D721Med (cell line): Measurements from ENCODE around the gene EFHD2.
"Not testable (repeated sequence)": the region's sequence is repeated elsewhere in the genome, so short reads cannot be mapped to it uniquely, and the experiment has no call there.

Experiments used
- DNase-seq: peaks from one replicate; pipeline ENCODE4 v3.0.0; 2011; ENCODE audit warnings: low spot score; ENCODE audit not compliant: insufficient read length
- FAIRE-seq: peaks from 2 replicates; lab custom pipeline; 2011; peaks lifted over from hg19 to GRCh38; lab: Jason Lieb, UNC
- TF ChIP-seq, protein P1 (sequence below): IDR thresholded peaks from 2 replicates; pipeline ENCODE4 v1.5.1; 2012; ENCODE audit warnings: mild to moderate bottlenecking, control low read depth; ENCODE audit not compliant: insufficient read depth; ENCODE audit errors: missing control alignments

Gene EFHD2

GRCh38 chr1:15465674-15466073, 56.0 kb downstream of the EFHD2 start:
- TF ChIP-seq, protein P1, sequence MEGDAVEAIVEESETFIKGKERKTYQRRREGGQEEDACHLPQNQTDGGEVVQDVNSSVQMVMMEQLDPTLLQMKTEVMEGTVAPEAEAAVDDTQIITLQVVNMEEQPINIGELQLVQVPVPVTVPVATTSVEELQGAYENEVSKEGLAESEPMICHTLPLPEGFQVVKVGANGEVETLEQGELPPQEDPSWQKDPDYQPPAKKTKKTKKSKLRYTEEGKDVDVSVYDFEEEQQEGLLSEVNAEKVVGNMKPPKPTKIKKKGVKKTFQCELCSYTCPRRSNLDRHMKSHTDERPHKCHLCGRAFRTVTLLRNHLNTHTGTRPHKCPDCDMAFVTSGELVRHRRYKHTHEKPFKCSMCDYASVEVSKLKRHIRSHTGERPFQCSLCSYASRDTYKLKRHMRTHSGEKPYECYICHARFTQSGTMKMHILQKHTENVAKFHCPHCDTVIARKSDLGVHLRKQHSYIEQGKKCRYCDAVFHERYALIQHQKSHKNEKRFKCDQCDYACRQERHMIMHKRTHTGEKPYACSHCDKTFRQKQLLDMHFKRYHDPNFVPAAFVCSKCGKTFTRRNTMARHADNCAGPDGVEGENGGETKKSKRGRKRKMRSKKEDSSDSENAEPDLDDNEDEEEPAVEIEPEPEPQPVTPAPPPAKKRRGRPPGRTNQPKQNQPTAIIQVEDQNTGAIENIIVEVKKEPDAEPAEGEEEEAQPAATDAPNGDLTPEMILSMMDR: no peak
- no peak for DNase-seq
- FAIRE-seq: no peak

DNA sequence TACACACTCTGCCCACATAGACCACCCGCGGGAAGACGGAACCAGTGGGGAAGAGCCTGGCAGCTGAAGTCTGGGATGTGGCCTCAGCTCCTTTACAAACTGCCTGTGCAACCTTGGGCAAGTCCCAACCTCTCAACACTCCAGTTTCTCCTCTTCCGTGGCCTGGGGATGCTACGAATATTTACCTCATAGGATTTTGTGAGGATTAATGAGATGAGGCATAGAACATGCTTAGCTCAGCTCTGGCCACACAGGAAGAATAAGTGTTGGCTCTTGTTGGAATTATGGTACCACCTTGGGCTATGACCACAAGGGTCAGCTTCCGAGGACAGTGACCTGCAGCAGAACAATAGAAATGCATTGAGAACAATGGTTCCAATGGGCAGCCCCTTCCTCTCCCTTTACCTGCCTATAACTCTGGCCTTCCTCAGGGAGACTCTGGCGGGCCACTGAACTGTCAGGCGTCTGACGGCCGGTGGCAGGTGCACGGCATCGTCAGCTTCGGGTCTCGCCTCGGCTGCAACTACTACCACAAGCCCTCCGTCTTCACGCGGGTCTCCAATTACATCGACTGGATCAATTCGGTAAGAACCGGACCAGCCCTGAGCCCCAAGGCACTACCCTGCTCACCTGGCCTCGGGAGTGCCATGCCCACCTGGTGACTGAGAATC, 57.4 kb downstream of the EFHD2 start:
- FAIRE-seq, DNase-seq: not testable (repeated sequence)

DNA sequence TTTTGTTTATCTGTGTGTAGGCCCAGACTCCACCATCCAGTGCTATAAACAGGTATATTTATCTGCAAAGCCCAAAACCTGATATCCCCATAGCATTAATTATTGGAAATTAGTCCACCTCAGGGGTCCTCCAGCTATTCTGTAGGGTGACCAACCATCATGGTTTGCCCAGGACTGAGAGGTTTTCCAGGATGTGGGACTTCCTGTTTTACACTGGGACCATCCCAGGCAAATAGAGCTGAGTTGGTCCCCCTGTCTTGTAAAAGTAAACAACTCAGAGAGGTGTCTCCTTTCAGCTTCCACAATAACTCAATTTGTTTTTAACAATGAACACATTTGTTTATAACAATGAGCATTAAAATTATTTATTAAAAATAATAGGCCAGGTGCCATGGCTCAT, 58.5 kb downstream of the EFHD2 start:
- FAIRE-seq: no peak
- TF ChIP-seq, protein P1: no peak
- no peak for DNase-seq

- DNase-seq (no peak), FAIRE-seq (no peak)
- TF ChIP-seq, protein P1: no peak
Observed at GRCh38 chr1:15469361-15469760, 59.7 kb downstream of the EFHD2 start.

DNA sequence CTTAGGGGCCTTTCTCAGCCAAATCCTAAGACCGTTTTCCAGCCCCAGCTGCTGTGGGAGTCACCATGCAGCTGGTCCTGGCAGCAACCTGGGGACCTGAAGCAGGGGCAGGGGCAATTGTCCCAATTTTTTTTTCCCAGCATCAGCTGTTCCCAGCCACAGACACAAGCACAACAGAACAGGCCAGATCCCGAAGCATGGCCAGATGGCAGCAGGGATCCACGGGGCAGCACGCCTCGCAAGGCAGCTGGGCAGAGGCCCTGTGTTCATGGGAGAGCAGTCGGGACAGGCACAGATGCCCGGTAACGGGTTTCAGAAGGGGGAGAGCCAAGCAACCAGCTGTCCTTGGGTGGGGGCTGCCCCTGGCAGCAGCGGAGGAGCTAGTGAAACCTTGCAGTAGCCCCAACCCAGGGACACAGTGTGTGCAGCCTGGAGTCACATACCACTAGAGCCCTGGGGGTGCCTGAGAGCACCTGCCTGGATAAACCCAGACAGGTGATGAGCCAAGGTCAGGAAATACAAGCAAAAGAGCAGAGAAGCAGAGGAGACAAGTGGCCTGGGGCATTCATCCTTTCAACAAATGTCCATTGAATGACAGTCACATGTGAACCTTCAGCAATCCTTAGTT, 60.2 kb downstream of the EFHD2 start:
- not testable (repeated sequence) for DNase-seq, FAIRE-seq

DNA sequence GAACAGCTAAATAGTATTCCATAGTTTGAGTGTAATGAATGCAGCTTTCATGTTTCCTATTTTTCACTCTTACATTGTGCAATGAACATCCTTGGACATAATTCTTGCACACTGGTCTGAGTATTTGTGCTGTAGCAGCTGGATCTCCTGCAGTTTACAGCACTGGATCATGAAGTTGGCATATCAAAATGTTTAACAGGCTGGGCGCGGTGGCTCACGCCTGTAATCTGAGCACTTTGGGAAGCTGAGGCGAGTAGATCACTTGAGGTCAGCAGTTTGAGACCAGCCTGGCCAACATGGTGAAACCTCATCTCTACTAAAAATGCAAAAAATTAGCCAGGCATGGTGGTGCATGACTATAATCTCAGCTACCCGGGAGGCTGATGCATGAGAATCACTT, 61.4 kb downstream of the EFHD2 start:
- DNase-seq, FAIRE-seq: not testable (repeated sequence)

DNA sequence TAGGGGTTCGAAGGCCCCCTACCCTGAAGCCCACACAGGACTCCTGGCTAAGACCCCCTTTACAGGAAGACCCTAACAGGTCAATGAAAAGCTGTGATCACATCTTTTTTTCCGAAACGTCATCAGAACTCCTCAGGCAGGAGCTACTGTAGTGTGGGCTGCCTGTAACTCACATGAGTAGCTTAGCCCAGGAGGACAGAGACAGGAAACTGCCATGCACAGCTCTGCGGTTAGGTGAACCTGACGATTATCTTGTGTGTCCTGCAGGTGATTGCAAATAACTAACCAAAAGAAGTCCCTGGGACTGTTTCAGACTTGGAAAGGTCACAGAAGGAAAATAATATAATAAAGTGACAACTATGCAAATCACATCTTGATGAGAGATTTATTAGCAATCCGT, 62.0 kb downstream of the EFHD2 start:
- DNase-seq, FAIRE-seq: not testable (repeated sequence)

DNA sequence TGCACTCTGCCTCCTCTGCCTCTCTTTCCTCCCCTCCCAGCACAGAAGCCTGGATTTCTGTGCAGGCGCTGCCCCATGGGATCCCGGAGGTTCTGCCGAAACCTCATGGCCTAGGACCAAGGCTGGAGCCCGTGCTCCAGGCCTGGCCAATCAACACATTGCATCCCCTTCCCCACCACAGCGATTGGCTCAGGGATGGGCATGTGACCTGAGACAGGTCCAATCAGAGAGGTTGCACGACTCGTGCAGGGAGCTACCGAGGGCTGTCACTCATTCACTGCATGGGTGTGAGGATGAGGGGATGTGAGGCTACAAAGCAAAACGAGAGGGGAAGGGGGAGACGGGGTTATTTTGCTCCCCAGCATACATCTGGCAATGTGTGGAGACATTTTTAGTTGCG, 62.9 kb downstream of the EFHD2 start:
- TF ChIP-seq, protein P1: no peak
- DNase-seq (no peak), FAIRE-seq (no peak)

- TF ChIP-seq, protein P1: no peak
- DNase-seq (no peak), FAIRE-seq (no peak)
Observed at GRCh38 chr1:15475752-15476314, 66.1 kb downstream of the EFHD2 start, which contains the start of gene CELA2B. TSS of gene CELA2B (plus strand) at chr1:15476104. CDS start at chr1:15476126, 22 bp downstream.
